ENCODE results near the gene GRWD1. TPM values are rescaled to one million over a fixed set of nuclear protein-coding genes. Genes with fewer than 3 reads are reported as not detected.

Gene GRWD1
- total RNA-seq, 2 donors from 2014 or later = 36.6 to 39.2 TPM

GRCh38 chr19:48424694-48425219, 21.0 kb upstream of the GRWD1 start:
- DNase-seq = peak; percentile 80
- Histone ChIP-seq H3K27ac (ENCODE audit: low read depth, low read length) (peak overlapping the region; percentile 44), H3K9me3 (ENCODE audit: control insufficient read depth, low read length) (no peaks in the 10 kb centered on the region), H3K9ac (ENCODE audit: extremely low read depth, low read length, poor library complexity, severe bottlenecking) (peak overlapping the region; percentile 15), H3K36me3 (ENCODE audit: control insufficient read depth, insufficient read depth, low read length) (no peaks in the 10 kb centered on the region), H3K4me3 (ENCODE audit: low read length) (no peak overlapping the region), H3K4me1 (ENCODE audit: control insufficient read depth, insufficient read depth, low read length) (no peaks in the 10 kb centered on the region), H3K27me3 (ENCODE audit: control insufficient read depth, insufficient read depth, low read length, poor library complexity, severe bottlenecking) (no peaks in the 10 kb centered on the region)
- Mint-ChIP-seq H3K4me3 (peak overlapping the region; percentile 4), H3K36me3 (ENCODE audit: low read depth) (peaks cover 2% of the 10 kb centered on the region), H3K9me3 (no peaks in the 10 kb centered on the region), H3K27me3 (ENCODE audit: insufficient read depth) (no peaks in the 10 kb centered on the region), H3K27ac (peak overlapping the region; percentile 90), H3K4me1 (peaks cover 5% of the 10 kb centered on the region)
- TF ChIP-seq, protein P1, sequence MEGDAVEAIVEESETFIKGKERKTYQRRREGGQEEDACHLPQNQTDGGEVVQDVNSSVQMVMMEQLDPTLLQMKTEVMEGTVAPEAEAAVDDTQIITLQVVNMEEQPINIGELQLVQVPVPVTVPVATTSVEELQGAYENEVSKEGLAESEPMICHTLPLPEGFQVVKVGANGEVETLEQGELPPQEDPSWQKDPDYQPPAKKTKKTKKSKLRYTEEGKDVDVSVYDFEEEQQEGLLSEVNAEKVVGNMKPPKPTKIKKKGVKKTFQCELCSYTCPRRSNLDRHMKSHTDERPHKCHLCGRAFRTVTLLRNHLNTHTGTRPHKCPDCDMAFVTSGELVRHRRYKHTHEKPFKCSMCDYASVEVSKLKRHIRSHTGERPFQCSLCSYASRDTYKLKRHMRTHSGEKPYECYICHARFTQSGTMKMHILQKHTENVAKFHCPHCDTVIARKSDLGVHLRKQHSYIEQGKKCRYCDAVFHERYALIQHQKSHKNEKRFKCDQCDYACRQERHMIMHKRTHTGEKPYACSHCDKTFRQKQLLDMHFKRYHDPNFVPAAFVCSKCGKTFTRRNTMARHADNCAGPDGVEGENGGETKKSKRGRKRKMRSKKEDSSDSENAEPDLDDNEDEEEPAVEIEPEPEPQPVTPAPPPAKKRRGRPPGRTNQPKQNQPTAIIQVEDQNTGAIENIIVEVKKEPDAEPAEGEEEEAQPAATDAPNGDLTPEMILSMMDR (conservative IDR thresholded peaks at IDR 0.05) = no peak
- WGBS, 2 experiments (ENCODE audit: insufficient coverage in 1 of 2, insufficient read length in 1 of 2) = 57 to 60% methylated on average over 5 to 8 of the region's 8 CpGs

GRCh38 chr19:48428670-48429069, 17.1 kb upstream of the GRWD1 start:
- H3K9ac ChIP-seq (ENCODE audit: extremely low read depth, low read length, poor library complexity, severe bottlenecking) = no peak overlapping the region
- no peaks in the 10 kb centered on the region for H3K36me3 ChIP-seq (ENCODE audit: control insufficient read depth, insufficient read depth, low read length)
- H3K27ac Mint-ChIP-seq = no peak overlapping the region

GRCh38 chr19:48433337-48433736, 12.4 kb upstream of the GRWD1 start:
- H3K36me3 ChIP-seq (ENCODE audit: control insufficient read depth, insufficient read depth, low read length) = no peaks in the 10 kb centered on the region
- H3K27me3 ChIP-seq (ENCODE audit: control insufficient read depth, insufficient read depth, low read length, poor library complexity, severe bottlenecking) = no peaks in the 10 kb centered on the region
- Mint-ChIP-seq H3K27me3 (ENCODE audit: insufficient read depth) (no peaks in the 10 kb centered on the region), H3K4me1 (no peaks in the 10 kb centered on the region), H3K27ac (no peak overlapping the region), H3K4me3 (no peak overlapping the region), H3K36me3 (ENCODE audit: low read depth) (peaks cover 4% of the 10 kb centered on the region), H3K9me3 (no peaks in the 10 kb centered on the region)
- no peaks in the 10 kb centered on the region for H3K4me1 ChIP-seq (ENCODE audit: control insufficient read depth, insufficient read depth, low read length)
- 83 to 85% methylated on average over 4 to 7 of the region's 8 CpGs for WGBS, 2 experiments (ENCODE audit: insufficient coverage in 1 of 2, insufficient read length in 1 of 2)
- H3K27ac ChIP-seq (ENCODE audit: low read depth, low read length) = no peak overlapping the region
- TF ChIP-seq, protein P1 (conservative IDR thresholded peaks at IDR 0.05) = peak; percentile 44
- no peak overlapping the region for H3K4me3 ChIP-seq (ENCODE audit: low read length)
- no peak overlapping the region for H3K9ac ChIP-seq (ENCODE audit: extremely low read depth, low read length, poor library complexity, severe bottlenecking)
- no peaks in the 10 kb centered on the region for H3K9me3 ChIP-seq (ENCODE audit: control insufficient read depth, low read length)
- no peak for DNase-seq

More at GRCh38 chr19:48428670-48429069, 17.1 kb upstream of the GRWD1 start:
- TF ChIP-seq, protein P1 (conservative IDR thresholded peaks at IDR 0.05) = no peak
- no peaks in the 10 kb centered on the region for H3K4me1 ChIP-seq (ENCODE audit: control insufficient read depth, insufficient read depth, low read length)
- WGBS, 2 experiments (ENCODE audit: insufficient coverage in 1 of 2, insufficient read length in 1 of 2) = 80 to 100% methylated on average over 1 of the region's 1 CpG
- H3K27me3 ChIP-seq (ENCODE audit: control insufficient read depth, insufficient read depth, low read length, poor library complexity, severe bottlenecking) = no peaks in the 10 kb centered on the region
- DNase-seq = no peak
- H3K36me3 Mint-ChIP-seq (ENCODE audit: low read depth) = peaks cover 6% of the 10 kb centered on the region
- H3K4me3 ChIP-seq (ENCODE audit: low read length) = no peak overlapping the region
- no peaks in the 10 kb centered on the region for H3K27me3 Mint-ChIP-seq (ENCODE audit: insufficient read depth)
- H3K27ac ChIP-seq (ENCODE audit: low read depth, low read length) = no peak overlapping the region
- no peaks in the 10 kb centered on the region for H3K9me3 ChIP-seq (ENCODE audit: control insufficient read depth, low read length)
- peaks cover 5% of the 10 kb centered on the region for H3K4me1 Mint-ChIP-seq
- no peaks in the 10 kb centered on the region for H3K9me3 Mint-ChIP-seq
- H3K4me3 Mint-ChIP-seq = no peak overlapping the region
